Breast epithelium (tissue), 3 donors: Measurements from ENCODE around the gene CSNK2A1.

Source experiments
- CTCF ChIP-seq, 3 donors: fragments of 450-650 bp; IDR thresholded peaks; one replicate each; pipeline ENCODE4 v1.5.1; 2016 to 2017; ENCODE audit warnings: antibody characterized with exemption in 3 of 3, mild to moderate bottlenecking in 3 of 3, moderate library complexity in 3 of 3
- POLR2A ChIP-seq: fragments of 450-650 bp; IDR thresholded peaks from one replicate; pipeline ENCODE4 v1.6.1; 2016; ENCODE audit warnings: antibody characterized with exemption, mild to moderate bottlenecking, moderate library complexity

- TF ChIP-seq CTCF (IDR thresholded peaks at IDR 0.05) (no peak), POLR2A (no peak)
Observed at GRCh38 chr20:434221-434620, 109.4 kb downstream of the CSNK2A1 start.
